ENCODE results near the gene CHST11.

DNA sequence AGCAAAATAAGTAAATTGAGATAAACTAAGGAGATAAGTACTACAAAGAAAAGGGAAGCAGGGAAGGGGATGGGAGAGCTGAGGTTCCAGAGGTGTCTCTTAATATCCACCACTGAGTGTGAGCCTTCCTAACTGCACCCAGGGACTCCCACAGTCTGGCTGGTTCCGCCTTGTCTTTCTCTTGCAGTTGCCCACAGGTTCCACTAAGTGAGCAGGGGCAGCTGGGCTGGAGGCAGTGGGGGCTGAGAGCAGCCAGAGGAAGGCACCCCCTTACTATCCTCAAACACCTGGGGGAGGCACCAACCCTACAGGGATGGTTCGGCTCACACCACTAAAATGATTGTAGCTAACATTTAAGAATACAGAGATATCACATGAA is 286.4 kb downstream of the CHST11 start:
- TF ChIP-seq FOXP2 (optimal IDR thresholded peaks at IDR 0.05; ENCODE audit: control extremely low read depth, extremely low read length, insufficient read depth) (no peak), POLR2AphosphoS5 (IDR thresholded peaks at IDR 0.05; ENCODE audit: borderline replicate concordance, low read depth, low read length) (no peak)
